AML-193 (cell line): ENCODE measurements around the gene XPO4.
"Not testable (repeated sequence)": the region's sequence is repeated elsewhere in the genome, so short reads cannot be mapped to it uniquely, and the experiment has no call there.

Experiments used
- DNase-seq, 2 experiments: peaks; one replicate each; lab custom pipeline; 2025; lab: John Stamatoyannopoulos, UW

XPO4 gene

DNA sequence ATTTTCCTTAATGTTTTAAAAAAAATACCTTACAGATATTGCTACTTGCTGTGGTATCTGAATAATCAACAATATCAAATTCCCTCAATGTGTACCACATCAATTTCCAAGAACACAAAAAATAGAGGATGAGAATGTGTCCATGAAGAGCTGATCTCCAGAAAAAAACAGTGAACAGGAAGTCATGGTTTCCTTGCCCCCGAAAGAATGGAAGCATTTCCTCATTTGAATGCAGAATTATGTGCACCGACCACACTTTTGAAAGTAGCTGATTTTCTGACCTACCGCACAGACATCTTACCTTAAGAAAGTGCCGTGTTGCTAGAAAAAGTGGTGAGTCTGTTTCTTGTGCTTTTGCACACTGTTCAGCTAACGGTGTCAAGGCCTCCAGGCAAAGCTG, 115.4 kb downstream of the XPO4 start:
- no peak for DNase-seq

DNA sequence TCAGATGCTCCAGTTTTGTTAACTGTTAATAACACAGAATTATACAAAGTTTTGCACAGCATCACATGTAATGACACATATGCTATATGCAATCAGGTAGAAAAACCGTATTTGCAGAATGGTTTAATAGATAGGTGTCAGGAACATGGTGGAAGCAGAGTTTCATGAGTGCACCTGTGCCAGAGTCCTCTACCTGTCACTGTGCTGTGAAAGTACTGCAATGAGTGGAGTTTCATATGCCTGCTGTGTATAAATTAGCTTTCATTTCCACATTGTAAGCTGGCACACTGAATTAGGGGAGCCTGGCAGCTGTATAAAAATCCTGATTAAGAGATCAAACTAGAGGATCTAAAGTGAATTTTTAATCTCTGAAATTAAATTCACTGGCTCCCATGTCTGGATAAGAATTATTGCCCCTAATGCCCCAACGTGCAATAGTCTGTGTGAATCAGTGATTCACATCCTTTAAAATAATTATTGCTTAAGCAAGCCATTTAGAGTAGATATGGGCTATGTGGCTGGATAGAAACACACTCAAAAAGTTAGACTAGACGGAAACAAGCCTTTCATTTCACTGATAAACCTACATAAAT, 120.3 kb downstream of the XPO4 start:
- DNase-seq: no peak

DNA sequence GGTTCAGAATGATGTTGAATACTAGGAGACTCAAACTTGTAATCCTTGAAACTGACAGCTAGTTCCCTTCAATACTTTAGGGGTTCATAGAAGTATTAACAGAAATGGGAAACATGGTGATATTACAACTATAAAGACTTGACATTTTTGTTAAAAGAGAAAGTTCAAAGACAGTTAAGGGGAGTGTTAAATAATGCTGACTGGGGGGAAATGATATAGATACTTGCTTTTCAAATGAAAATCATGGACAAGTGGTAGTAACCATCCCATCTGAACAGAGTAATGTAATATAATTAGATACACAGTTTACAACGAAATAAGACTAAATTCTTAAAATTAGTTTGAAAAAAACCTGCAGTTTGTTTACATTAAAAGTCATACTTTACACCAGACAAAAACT, 122.2 kb downstream of the XPO4 start:
- no peak for DNase-seq

DNA sequence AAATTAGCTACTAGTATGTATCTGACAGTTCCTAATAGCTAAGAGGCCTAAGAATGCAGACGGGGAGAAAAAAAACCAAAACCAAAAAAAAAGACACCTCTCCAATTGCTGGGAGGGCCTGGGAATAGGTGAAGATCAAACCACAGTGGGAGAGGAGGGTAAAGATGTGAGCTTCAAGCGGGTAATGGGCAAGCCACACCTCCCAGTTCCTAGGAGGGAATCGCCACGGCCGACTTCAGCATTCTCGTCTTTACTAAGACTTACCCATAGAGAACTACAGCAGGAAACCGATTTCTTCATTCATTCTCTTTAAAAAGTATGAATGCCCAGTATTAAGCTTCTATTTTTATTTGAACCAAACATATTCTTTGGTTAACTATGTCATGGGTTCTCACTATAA, 123.1 kb downstream of the XPO4 start:
- no peak for DNase-seq

DNA sequence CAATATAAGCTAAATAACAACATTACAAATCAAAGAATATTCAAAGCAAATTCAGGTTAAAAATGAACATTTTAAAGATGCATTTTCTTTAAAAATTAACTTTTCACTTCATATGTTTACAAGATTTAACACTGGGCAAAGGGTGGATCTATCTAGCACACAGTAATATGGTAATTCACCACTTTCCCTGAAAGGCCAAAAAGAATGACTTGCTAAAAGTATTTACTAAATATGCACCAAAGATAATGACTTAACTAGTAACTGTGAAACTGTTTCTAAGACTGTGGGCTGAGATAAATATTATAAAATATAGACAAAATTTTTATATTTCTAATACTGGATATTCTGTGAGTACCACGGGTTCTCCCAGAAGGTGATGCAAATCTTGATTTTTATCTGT, 124.2 kb downstream of the XPO4 start:
- DNase-seq: no peak

DNA sequence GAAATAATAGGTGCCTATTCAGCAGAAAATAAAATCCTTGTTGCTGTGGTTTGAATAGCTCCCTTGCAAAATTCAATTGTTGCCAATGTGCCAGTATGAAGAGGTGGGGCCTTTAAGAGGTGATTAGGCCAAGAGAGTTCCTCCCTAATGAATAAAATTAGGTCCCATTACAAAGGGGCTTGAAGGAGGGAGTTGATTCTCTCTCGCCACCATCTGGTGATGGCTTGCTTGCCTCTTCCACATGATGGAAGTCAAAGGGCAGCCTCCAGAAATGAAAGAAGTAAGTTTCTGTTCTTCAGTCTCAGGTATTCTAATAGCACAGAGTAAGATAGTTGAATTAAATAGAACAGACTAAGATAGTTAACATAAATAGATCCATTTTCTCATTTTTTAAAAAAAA, 125.8 kb downstream of the XPO4 start:
- DNase-seq: no peak

DNA sequence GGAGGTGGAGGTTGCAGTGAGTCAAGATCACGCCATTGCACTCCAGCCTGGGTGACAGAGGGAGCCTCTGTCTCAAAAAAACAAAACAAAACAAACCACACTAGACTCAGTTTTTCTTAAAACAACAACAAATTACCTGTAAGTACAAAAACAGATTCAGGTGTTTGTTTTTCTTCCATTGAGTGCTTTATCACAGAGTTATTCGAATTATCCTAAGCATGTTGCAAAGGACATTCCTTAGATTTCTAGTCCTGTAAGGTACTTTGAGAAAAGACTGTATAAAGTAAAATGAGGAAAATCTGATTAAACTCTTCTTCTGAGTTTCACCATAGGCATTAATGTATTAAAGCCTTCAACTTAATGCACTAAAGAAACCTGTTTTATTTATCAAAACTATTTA, 126.6 kb downstream of the XPO4 start:
- DNase-seq: no peak

DNA sequence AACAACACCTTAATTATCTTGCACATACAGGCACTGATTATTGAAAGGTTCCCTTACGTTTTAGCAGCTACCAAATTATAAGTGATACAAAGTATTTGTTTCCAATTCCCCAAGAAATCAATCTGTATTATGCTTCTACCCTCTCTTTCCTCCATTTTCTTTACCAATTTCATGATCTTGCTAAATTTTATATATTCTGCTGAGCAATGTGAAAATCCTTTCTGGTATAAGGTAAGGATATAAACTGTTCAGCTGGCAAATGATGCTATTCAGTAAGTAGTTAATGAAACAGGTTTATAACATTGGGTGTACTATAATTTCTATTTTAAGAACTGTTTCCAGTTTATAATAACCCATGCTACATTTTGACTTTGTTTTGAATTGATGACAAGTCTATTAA, 127.8 kb downstream of the XPO4 start:
- no peak for DNase-seq

DNA sequence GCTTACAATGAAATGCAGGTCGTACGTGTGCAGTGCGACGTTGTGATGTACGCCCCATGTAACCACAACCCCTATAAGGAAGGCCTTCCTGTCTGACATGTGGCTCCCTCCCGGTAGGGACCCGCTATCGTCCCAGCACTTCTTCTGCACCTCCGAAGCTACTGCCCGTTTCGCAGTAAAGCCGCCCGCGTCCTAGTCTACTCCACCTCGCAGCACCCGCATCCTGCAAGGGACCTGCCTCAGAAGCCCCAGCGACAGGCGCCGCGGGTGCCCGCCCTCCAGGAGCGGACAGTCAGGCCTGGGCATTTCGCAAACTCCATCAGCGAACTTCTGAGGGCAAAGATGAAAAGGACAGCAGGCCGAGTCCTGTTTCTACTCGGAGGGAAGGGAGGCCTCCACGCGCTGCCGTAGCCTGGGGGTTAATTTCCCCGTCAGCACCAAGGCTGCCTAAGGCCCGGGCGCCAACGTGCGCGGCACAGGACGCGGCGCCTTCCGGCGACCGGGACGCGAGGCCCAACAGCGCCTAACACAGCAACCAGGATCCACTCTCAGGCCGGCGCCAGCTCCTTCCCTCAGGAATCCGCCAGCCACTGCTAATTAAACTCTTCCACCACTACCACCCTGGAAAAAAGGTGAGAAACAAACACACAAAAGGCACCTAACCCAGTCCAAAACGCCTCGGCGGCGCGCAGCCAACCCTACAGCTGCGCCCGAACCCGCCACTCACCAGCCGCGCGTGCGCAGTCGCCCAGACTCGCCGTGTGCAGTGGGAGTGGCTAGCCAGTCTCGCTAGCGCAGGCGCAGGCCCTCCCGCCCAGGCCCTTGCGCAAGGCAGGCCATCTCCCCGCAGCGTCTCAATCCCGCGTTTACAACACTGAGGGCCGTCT, 129.1 kb downstream of the XPO4 start, which contains the start of gene EEF1AKMT1:
TSS of gene EEF1AKMT1 (minus strand) at position 768 of the 887 bp plus-strand sequence. CDS start 16,363 bp downstream, outside the sequence.
- DNase-seq: peak; percentile 94

DNA sequence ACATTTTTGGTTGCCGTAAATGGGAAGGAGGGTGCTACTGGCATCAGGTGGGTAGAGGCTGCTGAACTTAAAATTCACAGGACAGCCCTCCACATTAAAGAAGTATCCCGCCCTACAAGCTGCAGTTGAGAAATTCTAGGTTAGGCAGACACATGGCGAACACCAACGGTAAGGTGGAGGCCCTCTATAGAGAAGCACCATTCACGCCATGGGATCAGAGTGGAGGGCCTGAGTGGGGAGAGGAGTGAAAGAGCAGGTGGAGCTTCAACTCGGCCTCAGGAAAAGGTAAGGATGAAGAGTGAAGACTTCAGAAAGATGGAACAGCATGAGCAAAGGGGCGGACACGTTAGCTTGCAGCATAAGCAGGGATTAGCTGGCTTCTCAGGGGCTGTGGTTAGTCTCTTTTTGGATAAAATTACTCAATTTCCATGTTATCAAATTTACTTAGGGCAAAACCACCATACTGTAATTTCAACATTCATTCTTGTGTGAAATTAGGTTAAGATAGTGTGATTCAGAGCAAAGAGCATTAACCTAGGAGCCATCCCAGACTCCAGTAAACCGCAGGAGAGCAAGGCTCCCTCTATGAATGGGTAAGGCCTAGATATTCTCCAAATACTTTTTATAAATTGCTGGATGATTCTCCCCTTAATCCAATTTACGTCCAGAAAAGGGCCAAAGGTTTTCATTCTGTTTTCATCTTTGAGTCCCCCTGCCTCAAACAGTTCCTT, 130.0 kb downstream of the XPO4 start:
- peak in 1 of 2 experiments; percentile 26 for DNase-seq

DNA sequence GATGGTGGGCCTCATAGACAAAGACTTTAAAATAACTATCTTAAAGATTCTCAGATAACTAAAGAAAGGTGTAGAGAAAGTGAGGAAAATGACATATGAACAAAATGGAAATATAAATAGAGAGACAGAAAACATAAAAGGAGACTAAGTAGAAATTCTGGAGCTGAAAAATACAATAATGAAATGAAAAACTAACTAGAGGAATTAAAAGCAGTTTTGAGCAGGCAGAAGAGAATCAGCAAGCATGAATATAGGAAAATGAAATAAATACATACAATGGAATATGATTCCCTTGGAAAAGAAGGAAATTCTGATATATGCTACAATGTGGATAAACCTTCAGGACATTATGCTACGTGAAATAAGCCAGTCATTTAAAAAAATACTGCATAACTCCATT, 132.7 kb downstream of the XPO4 start:
- no peak for DNase-seq

DNA sequence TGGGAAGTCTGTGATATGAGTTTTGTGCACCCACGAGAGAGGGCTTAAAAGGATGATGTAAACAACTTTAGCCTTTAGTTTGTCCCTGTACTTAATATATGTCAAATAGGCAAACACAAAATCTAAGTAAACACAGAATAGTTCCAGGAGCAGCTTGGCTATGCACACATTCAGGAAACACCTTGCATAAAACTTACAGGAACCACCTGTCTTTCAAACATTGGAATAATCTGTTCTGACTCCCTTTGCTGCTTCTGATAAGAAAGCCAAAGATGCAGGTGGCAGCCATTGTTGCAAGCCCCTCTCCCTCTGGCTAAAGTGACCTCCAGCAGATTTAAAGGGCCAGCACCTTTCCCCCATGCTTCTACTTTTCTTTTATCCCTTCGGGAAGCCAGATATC, 133.5 kb downstream of the XPO4 start:
- DNase-seq: no peak

DNA sequence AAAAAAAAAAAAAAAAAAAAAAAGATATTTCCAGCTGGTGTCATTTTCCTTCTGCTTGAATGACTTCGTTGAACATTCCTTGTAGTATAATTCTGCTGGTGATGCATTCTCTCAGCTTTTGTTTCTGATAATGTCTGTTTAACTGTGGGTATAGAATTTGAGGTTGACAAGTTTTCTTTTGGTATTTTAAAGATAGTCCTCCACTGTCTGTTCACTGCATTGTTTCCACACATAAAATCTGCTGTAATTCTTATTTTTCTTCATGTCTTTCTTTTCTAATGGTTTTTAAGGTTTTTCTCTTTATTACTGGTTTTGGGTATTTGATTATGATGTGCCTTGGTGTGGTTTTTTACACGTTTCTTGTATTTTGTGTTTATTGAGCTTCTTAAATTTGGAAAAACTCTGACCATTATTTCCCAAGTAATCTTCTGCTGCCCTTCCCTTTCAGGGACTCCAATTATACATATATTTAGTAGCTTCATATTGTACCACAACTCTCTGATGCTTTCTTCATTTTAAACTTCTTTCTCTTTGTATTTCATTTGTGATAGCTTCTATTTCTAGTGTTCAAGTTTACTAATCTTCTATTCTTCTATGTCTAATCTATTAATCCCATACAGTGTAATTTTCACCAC, 135.1 kb downstream of the XPO4 start:
- DNase-seq: no peak

DNA sequence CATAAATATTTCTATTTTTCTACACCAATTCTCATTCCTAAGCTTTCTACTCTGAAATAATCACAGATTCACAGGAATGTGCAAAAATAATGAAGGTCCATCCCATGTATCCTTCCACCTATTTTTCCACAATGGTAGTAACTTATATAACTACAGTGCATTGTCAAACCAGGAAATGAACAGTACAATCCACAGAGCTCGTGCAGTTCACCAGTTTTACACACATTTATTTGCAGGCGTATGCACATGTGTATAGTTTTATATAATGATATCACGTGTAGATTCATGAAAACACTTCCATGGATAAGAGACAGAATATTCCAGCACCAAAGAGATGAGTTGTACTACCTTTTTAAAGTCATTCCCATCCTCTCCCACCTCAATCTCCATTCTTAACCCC, 141.7 kb downstream of the XPO4 start:
- DNase-seq: no peak

DNA sequence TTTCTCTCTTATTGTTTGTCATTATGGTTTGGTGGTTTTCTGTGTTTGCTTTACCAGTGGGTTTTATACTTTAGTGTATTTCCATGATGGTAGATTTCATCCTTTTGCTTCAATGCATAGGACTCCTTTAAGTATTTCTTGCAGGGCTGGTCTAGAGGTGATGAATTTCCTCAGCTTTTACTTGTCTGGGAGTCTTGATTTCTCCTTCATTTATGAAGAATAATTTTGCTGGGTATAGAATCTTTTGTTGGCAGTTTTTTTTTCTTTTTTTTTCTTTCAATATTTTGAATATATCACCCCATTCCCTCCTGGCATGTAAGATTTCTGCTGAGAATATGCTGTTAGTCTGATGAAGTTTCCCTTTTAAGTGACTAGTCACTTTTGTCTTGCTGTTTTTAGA, 148.5 kb downstream of the XPO4 start:
- DNase-seq: no peak

DNA sequence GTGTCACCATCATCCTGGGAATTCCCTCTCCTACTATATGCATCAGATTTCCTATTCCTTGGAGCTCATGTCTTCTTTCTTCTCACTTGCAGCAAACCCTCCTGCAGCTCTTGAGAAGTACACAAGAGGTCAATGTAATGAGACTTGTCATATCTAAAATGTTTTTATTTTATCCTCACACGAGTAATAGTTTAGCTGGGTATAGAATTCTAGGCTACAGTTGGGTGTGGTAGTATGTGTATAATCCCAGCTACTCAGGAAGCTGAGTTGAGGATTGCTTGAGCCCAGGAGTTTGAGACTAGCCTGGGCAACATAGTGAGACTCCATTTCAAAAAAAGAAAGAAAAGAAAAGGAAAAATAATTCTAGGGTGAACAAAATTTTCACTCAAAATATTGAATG, 153.2 kb downstream of the XPO4 start:
- DNase-seq: no peak

DNA sequence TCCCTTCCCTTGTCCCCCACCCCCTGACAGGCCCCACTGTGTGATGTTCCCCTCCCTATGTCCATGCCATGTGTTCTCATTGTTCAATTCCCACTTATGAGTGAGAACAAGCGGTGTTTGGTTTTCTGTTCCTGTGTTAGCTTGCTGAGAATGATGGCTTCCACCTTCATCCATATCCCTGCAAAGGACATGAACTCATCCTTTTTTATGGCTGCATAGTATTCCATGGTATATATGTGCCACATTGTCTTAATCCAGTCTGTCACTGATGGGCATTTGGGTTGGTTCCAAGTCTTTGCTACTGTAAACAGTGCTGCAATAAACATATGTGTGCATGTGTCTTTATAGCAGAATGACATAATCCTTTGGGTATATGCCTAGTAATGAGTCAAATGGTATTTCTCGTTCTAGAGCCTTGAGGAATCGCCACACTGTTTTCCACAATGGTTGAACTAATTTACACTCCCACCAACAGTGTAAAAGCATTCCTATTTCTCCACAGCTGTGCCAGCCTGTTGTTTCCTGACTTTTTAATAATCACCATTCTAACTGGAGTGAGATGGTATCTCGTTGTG, 158.6 kb downstream of the XPO4 start:
- DNase-seq: not testable (repeated sequence)

DNA sequence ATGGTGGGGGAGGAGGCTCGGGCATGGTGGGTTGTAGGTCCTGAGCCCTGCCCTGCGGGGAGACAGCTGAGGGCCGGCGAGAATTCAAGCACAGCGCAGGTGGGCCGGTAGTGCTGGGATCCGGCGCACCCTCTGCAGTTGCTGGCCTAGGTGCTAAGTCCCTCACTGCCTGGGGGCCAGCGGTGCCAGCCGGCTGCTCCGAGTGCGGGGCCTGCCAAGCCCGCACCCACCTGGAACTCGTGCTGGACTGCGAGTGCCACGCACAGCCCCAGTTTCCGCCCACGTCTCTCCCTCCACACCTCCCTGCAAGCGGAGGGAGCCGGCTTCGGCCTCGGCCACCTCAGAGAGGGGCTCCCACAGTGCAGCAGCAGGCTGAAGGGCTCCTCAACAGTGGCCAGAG, 162.5 kb downstream of the XPO4 start:
- no peak for DNase-seq

DNA sequence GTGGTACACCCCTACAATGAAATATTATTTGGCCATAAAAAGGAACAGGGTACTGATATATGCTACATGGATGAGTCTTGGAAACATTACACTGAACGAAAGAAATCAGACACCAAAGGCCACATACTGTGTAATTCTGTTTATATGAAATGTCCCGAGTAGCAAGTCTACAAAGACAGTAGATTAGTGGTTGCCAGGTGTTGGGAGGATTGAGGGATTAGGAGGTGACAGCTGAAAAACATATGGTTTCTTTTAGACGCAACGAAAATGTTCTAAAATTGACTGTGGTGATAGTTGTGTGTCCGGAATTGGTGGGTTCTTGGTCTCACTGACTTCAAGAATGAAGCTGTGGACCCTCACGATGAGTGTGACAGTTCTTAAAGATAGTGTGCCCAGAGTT, 163.9 kb downstream of the XPO4 start:
- DNase-seq: no peak

DNA sequence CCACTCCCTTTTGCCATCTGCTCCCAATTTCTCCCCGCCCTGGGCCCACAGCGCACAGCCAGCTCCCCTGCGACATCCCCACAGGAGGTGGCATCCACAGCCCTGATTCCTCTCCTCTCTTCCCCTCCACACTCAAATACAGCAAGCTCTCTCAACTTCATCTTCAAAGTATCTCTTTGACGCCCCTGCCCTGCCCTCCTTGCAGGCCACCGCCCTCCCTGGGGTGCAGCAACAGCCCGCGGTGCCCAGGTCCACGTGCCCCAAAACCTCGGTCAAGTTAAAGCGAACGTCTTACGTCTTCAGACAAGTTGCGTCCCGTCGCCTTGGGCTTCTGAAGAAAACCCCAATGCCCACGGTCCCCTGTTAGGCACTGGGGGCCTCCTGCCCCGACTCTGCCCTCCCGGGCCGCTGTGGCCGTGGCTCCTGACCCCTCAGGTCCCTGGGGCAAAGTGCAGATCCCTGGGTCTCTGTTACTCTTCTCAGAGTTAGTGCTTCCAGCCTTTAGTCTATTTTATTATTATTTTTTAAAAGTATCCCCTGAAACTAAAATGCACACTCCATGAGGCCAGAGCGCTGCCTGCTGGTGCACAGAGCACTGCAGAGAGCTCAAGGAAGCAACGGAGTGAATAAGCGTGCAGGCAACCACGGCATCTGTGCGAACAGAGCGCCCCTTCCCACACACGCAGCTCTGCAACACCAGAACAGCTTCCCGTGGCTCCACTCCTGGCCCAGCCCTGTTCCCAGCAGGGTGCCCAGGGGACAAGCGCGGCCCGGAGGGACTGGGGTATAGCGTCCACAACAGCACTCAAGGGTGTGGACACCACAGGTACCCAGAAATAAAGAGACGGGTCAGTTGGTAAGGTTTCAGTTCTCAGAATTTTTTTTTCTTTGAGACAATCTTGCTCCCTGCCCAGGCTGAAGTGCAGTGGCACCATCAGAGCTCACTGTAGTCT, 172.6 kb downstream of the XPO4 start:
- DNase-seq: no peak
